ENCODE data around the gene DUS3L.

Gene DUS3L

GRCh38 chr19:5823579-5824281 lies 32.8 kb upstream of the DUS3L start:
- no peak for DNase-seq
- in situ Hi-C loops (cut with MboI; ENCODE audit: low pct_unique_long_range_greater_than_20kb, low sequenced_read_pairs), result no loop called here

GRCh38 chr19:5822181-5822844 lies 31.4 kb upstream of the DUS3L start:
- in situ Hi-C loops (cut with MboI; ENCODE audit: low pct_unique_long_range_greater_than_20kb, low sequenced_read_pairs), result no loop called here
- no peak for DNase-seq

GRCh38 chr19:5821521-5822180 lies 30.7 kb upstream of the DUS3L start:
- no peak for DNase-seq
- in situ Hi-C loops (cut with MboI; ENCODE audit: low pct_unique_long_range_greater_than_20kb, low sequenced_read_pairs), result no loop called here

- in situ Hi-C loops (cut with MboI; ENCODE audit: low pct_unique_long_range_greater_than_20kb, low sequenced_read_pairs), result no loop called here
- no peak for DNase-seq
Observed at GRCh38 chr19:5820785-5821184, 29.8 kb upstream of the DUS3L start.

GRCh38 chr19:5818594-5818993 lies 27.6 kb upstream of the DUS3L start:
- DNase-seq, result no peak
- in situ Hi-C loops (cut with MboI; ENCODE audit: low pct_unique_long_range_greater_than_20kb, low sequenced_read_pairs), result no loop called here

GRCh38 chr19:5817218-5817617 lies 26.3 kb upstream of the DUS3L start:
- in situ Hi-C loops (cut with MboI; ENCODE audit: low pct_unique_long_range_greater_than_20kb, low sequenced_read_pairs), result no loop called here
- DNase-seq, result no peak

- DNase-seq, result no peak
- in situ Hi-C loops (cut with MboI; ENCODE audit: low pct_unique_long_range_greater_than_20kb, low sequenced_read_pairs), result no loop called here
Observed at GRCh38 chr19:5814852-5815246, 23.9 kb upstream of the DUS3L start.

- no peak for DNase-seq
- in situ Hi-C loops (cut with MboI; ENCODE audit: low pct_unique_long_range_greater_than_20kb, low sequenced_read_pairs), result no loop called here
Observed at GRCh38 chr19:5814123-5814851, 23.3 kb upstream of the DUS3L start.

- DNase-seq, result no peak
- in situ Hi-C loops (cut with MboI; ENCODE audit: low pct_unique_long_range_greater_than_20kb, low sequenced_read_pairs), result no loop called here
Observed at GRCh38 chr19:5811117-5811516, 20.2 kb upstream of the DUS3L start.

- in situ Hi-C loops (cut with MboI; ENCODE audit: low pct_unique_long_range_greater_than_20kb, low sequenced_read_pairs), result loop anchor here (10.0 kb wide), 1 partner anchor 85 kb away; no protein-coding TSS in a partner anchor
- DNase-seq, result no peak
Observed at GRCh38 chr19:5809469-5809868, 18.5 kb upstream of the DUS3L start.

- in situ Hi-C loops (cut with MboI; ENCODE audit: low pct_unique_long_range_greater_than_20kb, low sequenced_read_pairs), result loop anchor here (10.0 kb wide), 1 partner anchor 86 kb away; no protein-coding TSS in a partner anchor
- DNase-seq, result no peak
Observed at GRCh38 chr19:5809053-5809452, 18.1 kb upstream of the DUS3L start.

- in situ Hi-C loops (cut with MboI; ENCODE audit: low pct_unique_long_range_greater_than_20kb, low sequenced_read_pairs), result loop anchor here (10.0 kb wide), 1 partner anchor 87 kb away; no protein-coding TSS in a partner anchor
- DNase-seq, result no peak
Observed at GRCh38 chr19:5808120-5808816, 17.3 kb upstream of the DUS3L start.

- DNase-seq, result no peak
Observed at GRCh38 chr19:5806905-5807304, 15.9 kb upstream of the DUS3L start.

GRCh38 chr19:5806133-5806489 lies 15.1 kb upstream of the DUS3L start:
- in situ Hi-C loops (cut with MboI; ENCODE audit: low pct_unique_long_range_greater_than_20kb, low sequenced_read_pairs), result loop anchor here (10.0 kb wide), 1 partner anchor 89 kb away; no protein-coding TSS in a partner anchor
- no peak for DNase-seq

More at GRCh38 chr19:5806905-5807304, 15.9 kb upstream of the DUS3L start:
- in situ Hi-C loops (cut with MboI; ENCODE audit: low pct_unique_long_range_greater_than_20kb, low sequenced_read_pairs), result loop anchor here (10.0 kb wide), 1 partner anchor 88 kb away; no protein-coding TSS in a partner anchor

GRCh38 chr19:5805462-5806132 lies 14.6 kb upstream of the DUS3L start:
- DNase-seq, result peak; percentile 82
- in situ Hi-C loops (cut with MboI; ENCODE audit: low pct_unique_long_range_greater_than_20kb, low sequenced_read_pairs), result loop anchor here (10.0 kb wide), 1 partner anchor 89 kb away; no protein-coding TSS in a partner anchor

GRCh38 chr19:5804516-5805461 lies 13.8 kb upstream of the DUS3L start, which contains the start of gene NRTN:
TSS of gene NRTN (plus strand) at chr19:5805067. CDS start at chr19:5824166, 19,099 bp downstream.
- DNase-seq, result no peak

More at GRCh38 chr19:5804516-5805461, 13.8 kb upstream of the DUS3L start, which contains the start of gene NRTN:
- in situ Hi-C loops (cut with MboI; ENCODE audit: low pct_unique_long_range_greater_than_20kb, low sequenced_read_pairs), result loop anchor here (10.0 kb wide), 1 partner anchor 90 kb away; no protein-coding TSS in a partner anchor

Measured in KBM-7 (cell line).